OCI-LY3 (cell line): ENCODE results near the gene USP14.

ENCODE experiments used
- EZH2phosphoT487 ChIP-seq: fragments of 200-600 bp; shearing (Covaris generic); IDR thresholded peaks from 2 replicates; pipeline ENCODE4 v1.6.1; 2018; ENCODE audit warnings: antibody characterized with exemption, mixed run types, low read depth
- TF ChIP-seq, protein P1 (sequence below): fragments of 200-600, 300-600 bp; sonication (generic); IDR thresholded peaks from 2 replicates; pipeline ENCODE4 v1.5.1; 2014; ENCODE audit warnings: antibody characterized with exemption, low read length, low read depth

DNA sequence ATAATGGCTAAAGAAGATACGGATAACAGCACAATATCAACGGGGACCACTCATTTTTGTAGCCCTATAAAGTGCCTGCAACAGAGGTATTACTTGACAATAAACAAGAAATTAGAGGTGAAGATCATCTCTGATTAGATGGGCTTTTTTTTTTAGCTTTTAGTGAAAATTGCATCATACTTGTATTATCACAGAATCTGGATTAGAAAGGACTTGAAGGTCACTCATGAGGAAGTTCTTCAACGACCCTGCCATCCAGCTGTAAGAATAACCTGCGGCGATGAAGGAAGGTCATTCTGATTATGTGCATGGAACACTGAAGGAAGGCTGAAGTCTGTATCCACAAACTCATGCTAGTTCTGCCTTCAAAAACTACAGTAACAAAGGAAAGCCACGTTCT is 69.0 kb downstream of the USP14 start:
- TF ChIP-seq, protein P1, sequence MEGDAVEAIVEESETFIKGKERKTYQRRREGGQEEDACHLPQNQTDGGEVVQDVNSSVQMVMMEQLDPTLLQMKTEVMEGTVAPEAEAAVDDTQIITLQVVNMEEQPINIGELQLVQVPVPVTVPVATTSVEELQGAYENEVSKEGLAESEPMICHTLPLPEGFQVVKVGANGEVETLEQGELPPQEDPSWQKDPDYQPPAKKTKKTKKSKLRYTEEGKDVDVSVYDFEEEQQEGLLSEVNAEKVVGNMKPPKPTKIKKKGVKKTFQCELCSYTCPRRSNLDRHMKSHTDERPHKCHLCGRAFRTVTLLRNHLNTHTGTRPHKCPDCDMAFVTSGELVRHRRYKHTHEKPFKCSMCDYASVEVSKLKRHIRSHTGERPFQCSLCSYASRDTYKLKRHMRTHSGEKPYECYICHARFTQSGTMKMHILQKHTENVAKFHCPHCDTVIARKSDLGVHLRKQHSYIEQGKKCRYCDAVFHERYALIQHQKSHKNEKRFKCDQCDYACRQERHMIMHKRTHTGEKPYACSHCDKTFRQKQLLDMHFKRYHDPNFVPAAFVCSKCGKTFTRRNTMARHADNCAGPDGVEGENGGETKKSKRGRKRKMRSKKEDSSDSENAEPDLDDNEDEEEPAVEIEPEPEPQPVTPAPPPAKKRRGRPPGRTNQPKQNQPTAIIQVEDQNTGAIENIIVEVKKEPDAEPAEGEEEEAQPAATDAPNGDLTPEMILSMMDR, result no peak
- TF ChIP-seq EZH2phosphoT487, result no peak
